Esophagus squamous epithelium (tissue), 4 donors: ENCODE measurements around the gene BANF2.

Experiments used
- POLR2A ChIP-seq, 4 donors: fragments of 450-650 bp; IDR thresholded peaks; one replicate each; pipeline ENCODE4 v1.6.1; 2017; ENCODE audit warnings: antibody characterized with exemption in 4 of 4, mild to moderate bottlenecking in 4 of 4, moderate library complexity in 3 of 4
- TF ChIP-seq, protein P1 (sequence below), 6 experiments: fragments of 450-650 bp in 4 of 6; fragments of 200-600 bp in 2 of 6; sonication (generic) in 2 of 6; IDR thresholded peaks; one replicate each; pipeline ENCODE4 v1.5.1; 2016 to 2019; ENCODE audit warnings: antibody characterized with exemption in 6 of 6, mild to moderate bottlenecking in 4 of 6, moderate library complexity in 4 of 6

DNA sequence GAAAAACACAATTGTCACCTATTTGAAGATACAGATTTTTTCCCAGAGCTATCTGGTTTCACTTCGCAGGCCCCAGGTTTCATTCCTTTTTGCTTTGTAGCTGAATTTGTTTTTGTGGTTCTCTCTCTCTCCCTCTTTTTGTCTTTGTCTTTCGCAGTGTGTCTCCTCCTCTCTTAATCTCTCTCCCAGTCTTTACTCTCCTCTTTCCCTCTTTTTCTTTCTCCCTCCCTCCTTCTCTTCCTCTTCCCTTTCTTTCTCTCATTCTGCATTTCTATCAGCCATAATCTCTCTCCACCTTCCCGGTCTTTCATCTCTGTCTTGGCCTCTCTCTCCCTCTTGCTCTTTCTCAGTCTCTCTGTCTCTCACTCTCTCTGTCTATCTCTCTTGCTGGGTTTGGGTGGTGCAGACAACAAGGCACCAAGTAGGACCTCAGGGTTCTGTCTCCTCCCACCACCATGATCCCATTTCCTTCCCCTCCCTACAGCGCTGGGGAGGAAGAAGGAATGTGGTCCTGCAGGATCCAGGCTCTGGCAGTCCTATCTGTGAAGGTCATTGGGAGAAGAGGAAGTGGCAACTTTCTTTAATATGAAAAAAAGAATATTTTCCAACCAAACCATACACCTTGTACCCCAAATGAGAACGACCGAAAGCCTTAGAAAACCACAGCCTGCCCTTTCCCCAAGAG lies 63.2 kb downstream of the BANF2 start:
- TF ChIP-seq POLR2A (IDR thresholded peaks at IDR 0.05) = no peak
- TF ChIP-seq, protein P1, sequence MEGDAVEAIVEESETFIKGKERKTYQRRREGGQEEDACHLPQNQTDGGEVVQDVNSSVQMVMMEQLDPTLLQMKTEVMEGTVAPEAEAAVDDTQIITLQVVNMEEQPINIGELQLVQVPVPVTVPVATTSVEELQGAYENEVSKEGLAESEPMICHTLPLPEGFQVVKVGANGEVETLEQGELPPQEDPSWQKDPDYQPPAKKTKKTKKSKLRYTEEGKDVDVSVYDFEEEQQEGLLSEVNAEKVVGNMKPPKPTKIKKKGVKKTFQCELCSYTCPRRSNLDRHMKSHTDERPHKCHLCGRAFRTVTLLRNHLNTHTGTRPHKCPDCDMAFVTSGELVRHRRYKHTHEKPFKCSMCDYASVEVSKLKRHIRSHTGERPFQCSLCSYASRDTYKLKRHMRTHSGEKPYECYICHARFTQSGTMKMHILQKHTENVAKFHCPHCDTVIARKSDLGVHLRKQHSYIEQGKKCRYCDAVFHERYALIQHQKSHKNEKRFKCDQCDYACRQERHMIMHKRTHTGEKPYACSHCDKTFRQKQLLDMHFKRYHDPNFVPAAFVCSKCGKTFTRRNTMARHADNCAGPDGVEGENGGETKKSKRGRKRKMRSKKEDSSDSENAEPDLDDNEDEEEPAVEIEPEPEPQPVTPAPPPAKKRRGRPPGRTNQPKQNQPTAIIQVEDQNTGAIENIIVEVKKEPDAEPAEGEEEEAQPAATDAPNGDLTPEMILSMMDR (IDR thresholded peaks at IDR 0.05) = no peak
